Testis (tissue), 2 donors: Measurements from ENCODE around the gene CPNE9.

Experiments used
- POLR2A ChIP-seq: fragments of 450-650 bp; IDR thresholded peaks from one replicate; pipeline ENCODE4 v1.6.1; 2017; ENCODE audit warnings: antibody characterized with exemption, mild to moderate bottlenecking, moderate library complexity
- TF ChIP-seq, protein P1 (sequence below), 3 experiments: fragments of 450-650 bp in 2 of 3; fragments of 200-600 bp in 1 of 3; sonication (generic) in 1 of 3; IDR thresholded peaks; one replicate each; pipeline ENCODE4 v1.5.1; 2016 to 2019; ENCODE audit warnings: antibody characterized with exemption in 3 of 3, mild to moderate bottlenecking in 2 of 3, moderate library complexity in 1 of 3

DNA sequence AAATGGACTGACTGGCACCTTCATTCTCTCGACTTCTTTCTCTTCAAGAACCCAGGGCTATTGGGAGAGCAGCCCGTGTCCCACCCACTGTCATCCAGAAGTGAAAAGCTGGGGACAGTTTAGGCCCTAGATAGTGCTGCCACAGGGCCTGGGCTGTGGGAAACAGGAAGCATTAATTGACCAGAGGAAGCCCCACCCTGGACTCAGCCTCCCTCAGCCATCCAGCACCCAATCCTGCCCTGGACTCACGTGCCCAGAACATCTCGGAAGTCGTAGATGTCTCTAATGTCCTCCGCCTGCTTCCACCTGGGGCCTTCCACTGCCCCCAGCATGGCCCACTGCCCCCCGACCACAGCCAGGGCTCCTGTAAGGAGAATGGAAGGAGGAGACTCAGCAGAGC, 63.8 kb downstream of the CPNE9 start:
- TF ChIP-seq, protein P1, sequence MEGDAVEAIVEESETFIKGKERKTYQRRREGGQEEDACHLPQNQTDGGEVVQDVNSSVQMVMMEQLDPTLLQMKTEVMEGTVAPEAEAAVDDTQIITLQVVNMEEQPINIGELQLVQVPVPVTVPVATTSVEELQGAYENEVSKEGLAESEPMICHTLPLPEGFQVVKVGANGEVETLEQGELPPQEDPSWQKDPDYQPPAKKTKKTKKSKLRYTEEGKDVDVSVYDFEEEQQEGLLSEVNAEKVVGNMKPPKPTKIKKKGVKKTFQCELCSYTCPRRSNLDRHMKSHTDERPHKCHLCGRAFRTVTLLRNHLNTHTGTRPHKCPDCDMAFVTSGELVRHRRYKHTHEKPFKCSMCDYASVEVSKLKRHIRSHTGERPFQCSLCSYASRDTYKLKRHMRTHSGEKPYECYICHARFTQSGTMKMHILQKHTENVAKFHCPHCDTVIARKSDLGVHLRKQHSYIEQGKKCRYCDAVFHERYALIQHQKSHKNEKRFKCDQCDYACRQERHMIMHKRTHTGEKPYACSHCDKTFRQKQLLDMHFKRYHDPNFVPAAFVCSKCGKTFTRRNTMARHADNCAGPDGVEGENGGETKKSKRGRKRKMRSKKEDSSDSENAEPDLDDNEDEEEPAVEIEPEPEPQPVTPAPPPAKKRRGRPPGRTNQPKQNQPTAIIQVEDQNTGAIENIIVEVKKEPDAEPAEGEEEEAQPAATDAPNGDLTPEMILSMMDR (IDR thresholded peaks at IDR 0.05), result no peak
- no peak for TF ChIP-seq POLR2A
